K562 (cell line): ENCODE measurements around the gene SH3RF1. TPM values are rescaled to one million over a fixed set of nuclear protein-coding genes. Genes with fewer than 3 reads are reported as not detected.

Source experiments
- ATAC-seq: fragments of 200-7000 bp; cut with Tn5 transposase; 3 replicates; pipeline ENCODE4 v1.9.1; 2020; ENCODE audit warnings: moderate library complexity
- BruUV-seq: library from RNA; stranded (reverse); fragments of 400-500 nt; replicated peaks from 2 replicates; lab custom pipeline; 2021; lab: Mats Ljungman, UMichigan
- CTCF ChIA-PET: fragments of 300-600 bp; formaldehyde crosslinking; extraction: SDS; loops from one replicate; lab custom pipeline; 2021; ENCODE audit warnings: low intra/inter-chr PET ratio; lab: Yijun Ruan, JAX
- POLR2A ChIA-PET: fragments of 300-600, 350-650 bp; sonication (Branson Sonifier 250); formaldehyde crosslinking; extraction: SDS; loops from one replicate; lab custom pipeline; 2021; ENCODE audit warnings: antibody characterized with exemption, inconsistent platforms; lab: Yijun Ruan, JAX
- DNase-seq, 4 experiments: peaks; one replicate each; pipeline versions ENCODE4 v3.0.0 to v3.0.0-alpha.2; 2011 to 2018; ENCODE audit warnings: low spot score in 3 of 4, mixed read lengths in 3 of 4; ENCODE audit errors: extremely low read depth in 1 of 4
- FAIRE-seq: peaks from 2 replicates; lab custom pipeline; 2011; peaks lifted over from hg19 to GRCh38; lab: Jason Lieb, UNC
- H2AFZ ChIP-seq: 2 replicates; pipeline ENCODE4 v1.6.0; 2011; ENCODE audit warnings: low read depth, low read length, control low read depth, inconsistent platforms
- H3K27ac ChIP-seq: fragments of 200-600 bp; 3 replicates; pipeline ENCODE4 v1.8.0; 2011; ENCODE audit warnings: low read depth, mild to moderate bottlenecking, control low read depth, inconsistent platforms, low read length, moderate library complexity, mixed read lengths; ENCODE audit errors: extremely low read depth
- H3K27me3 ChIP-seq, 2 experiments: fragments of 300-600 bp in 1 of 2; 2 replicates in 1 of 2; 3 replicates in 1 of 2; pipeline versions ENCODE4 v1.6.0 to v1.8.0; 2011; ENCODE audit warnings: inconsistent platforms in 2 of 2, low read length in 2 of 2, mild to moderate bottlenecking in 1 of 2, mixed read lengths in 1 of 2, moderate library complexity in 1 of 2; ENCODE audit not compliant: control insufficient read depth in 2 of 2, insufficient read depth in 2 of 2
- H3K36me3 ChIP-seq: fragments of 300-600 bp; 3 replicates; pipeline ENCODE4 v1.8.0; 2011; ENCODE audit warnings: mild to moderate bottlenecking, low read length, inconsistent platforms; ENCODE audit not compliant: control insufficient read depth, insufficient read depth
- H3K4me1 ChIP-seq, 2 experiments: fragments of 200-600 bp in 1 of 2; replicated peaks in 1 of 2; 2 replicates in 1 of 2; 3 replicates in 1 of 2; pipeline versions ENCODE4 v1.5.1 to v1.8.0; 2011; ENCODE audit warnings: inconsistent platforms in 2 of 2, low read length in 2 of 2, mild to moderate bottlenecking in 1 of 2, mixed read lengths in 1 of 2, moderate library complexity in 1 of 2; ENCODE audit not compliant: control insufficient read depth in 2 of 2, insufficient read depth in 2 of 2
- H3K4me2 ChIP-seq: 2 replicates; pipeline ENCODE4 v1.6.1; 2011; ENCODE audit warnings: low read length, control low read depth, inconsistent platforms, mixed read lengths; ENCODE audit not compliant: insufficient read depth
- H3K4me3 ChIP-seq: fragments of 200-600 bp; sonication (generic), shearing (Covaris generic); 2 replicates; pipeline ENCODE4 v1.5.1; 2016; ENCODE audit warnings: control low read depth, inconsistent platforms
- H3K79me2 ChIP-seq: fragments of 200-600 bp; 3 replicates; pipeline ENCODE4 v1.8.0; 2011; ENCODE audit warnings: low read length, inconsistent platforms; ENCODE audit not compliant: control insufficient read depth, insufficient read depth
- H3K9ac ChIP-seq, 2 experiments: 2 replicates each; pipeline versions ENCODE4 v1.6.0 to v1.6.1; 2011; ENCODE audit warnings: low read depth in 2 of 2, low read length in 2 of 2, control low read depth in 1 of 2, inconsistent platforms in 1 of 2, mild to moderate bottlenecking in 1 of 2, mixed read lengths in 1 of 2; ENCODE audit not compliant: insufficient read depth in 1 of 2
- H3K9me1 ChIP-seq: one replicate; pipeline ENCODE4 v1.6.0; 2011; ENCODE audit warnings: inconsistent platforms, mild to moderate bottlenecking, low read length, moderate library complexity; ENCODE audit not compliant: control insufficient read depth, insufficient read depth
- H3K9me3 ChIP-seq: replicated peaks from 2 replicates; pipeline ENCODE4 v1.5.1; 2011; ENCODE audit warnings: low read depth, low read length, inconsistent platforms; ENCODE audit not compliant: control insufficient read depth, insufficient read depth
- H4K20me1 ChIP-seq: replicated peaks from 2 replicates; pipeline ENCODE4 v1.6.1; 2011; ENCODE audit warnings: low read length, inconsistent platforms, mixed read lengths; ENCODE audit not compliant: control insufficient read depth, insufficient read depth
- ATF3 ChIP-seq, 2 experiments: fragments of 450-650 bp in 1 of 2; sonication (generic) in 1 of 2; formaldehyde crosslinking in 1 of 2; IDR thresholded peaks in 1 of 2; conservative IDR thresholded peaks in 1 of 2; 2 replicates each; pipeline versions ENCODE4 v1.6.1 to v1.8.1; 2016 to 2023; ENCODE audit warnings: mild to moderate bottlenecking in 2 of 2, moderate library complexity in 2 of 2, inconsistent platforms in 1 of 2, missing genetic modification reagents in 1 of 2
- CEBPG ChIP-seq, 3 experiments: fragments of 200-800 bp in 1 of 3; sonication (Bioruptor generic) in 1 of 3; sonication (generic) in 1 of 3; formaldehyde crosslinking in 1 of 3; IDR thresholded peaks in 2 of 3; conservative IDR thresholded peaks in 1 of 3; 2 replicates each; pipeline versions ENCODE4 v1.6.1 to v1.8.0; 2016 to 2022; ENCODE audit warnings: missing compliant biosample characterization in 2 of 3, missing genetic modification characterization in 2 of 3, mild to moderate bottlenecking in 1 of 3, missing genetic modification reagents in 1 of 3
- HDAC8 ChIP-seq: fragments of 450-650 bp; IDR thresholded peaks from 2 replicates; pipeline ENCODE4 v1.6.1; 2016; ENCODE audit warnings: mild to moderate bottlenecking, missing genetic modification characterization, moderate library complexity, missing compliant biosample characterization
- MEIS2 ChIP-seq: fragments of 450-650 bp; IDR thresholded peaks from 2 replicates; pipeline ENCODE4 v1.6.1; 2014; ENCODE audit warnings: mild to moderate bottlenecking; ENCODE audit not compliant: partially characterized antibody
- RAD51 ChIP-seq: fragments of 450-650 bp; IDR thresholded peaks from 2 replicates; pipeline ENCODE4 v1.7.1; 2016; ENCODE audit warnings: low read depth, mild to moderate bottlenecking, borderline replicate concordance
- ZNF175 ChIP-seq: fragments of 200-800 bp; sonication (Bioruptor generic); IDR thresholded peaks from 2 replicates; pipeline ENCODE4 v1.6.1; 2016; ENCODE audit warnings: low read depth, mild to moderate bottlenecking, missing genetic modification characterization, missing compliant biosample characterization
- ZNF644 ChIP-seq: fragments of 200-800 bp; sonication (Bioruptor generic); IDR thresholded peaks from 2 replicates; pipeline ENCODE4 v1.6.1; 2016; ENCODE audit warnings: low read depth, missing genetic modification characterization, missing compliant biosample characterization
- WGBS: fragments of 100-300 bp; shearing (Covaris generic); methylation state at CpG from one replicate; pipeline ENCODE4 v1.1.6; 2016; ENCODE audit warnings: low coverage, mixed read lengths; ENCODE audit not compliant: insufficient coverage; ENCODE audit errors: missing lambda C conversion rate; 5-methylcytosine and 5-hydroxymethylcytosine counted together
- in situ Hi-C: fragments of 300-500 bp; cut with MboI; formaldehyde crosslinking; loops from 4 replicates; pipeline ENCODE4 v1.15.0; 2018; ENCODE audit warnings: inconsistent platforms, mixed read lengths
- intact Hi-C: fragments of 100-400 bp; cut with micrococcal nuclease; formaldehyde crosslinking; loops from 2 replicates; pipeline ENCODE4 v1.14.2; 2022
- polyA plus RNA-seq, 8 experiments: library from polyadenylated mRNA; depleted of rRNA in 4 of 8; stranded (reverse) in 5 of 8; unstranded in 3 of 8; fragments of >200 nt; fragmentation: Nextera tagmentation in 2 of 8; fragmentation: Illumina TruSeq in 1 of 8; extraction: Ambion mirVana in 2 of 8; extraction: Trizol in 1 of 8; gene quantifications; 2 replicates each; pipeline versions ENCODE4 v1.2.1 to v1.2.3, GENCODE V29; 2011 to 2014; ENCODE audit warnings: inconsistent platforms in 1 of 8, missing spikeins in 1 of 8
- total RNA-seq, 7 experiments: library from RNA; depleted of rRNA in 6 of 7; stranded (reverse); fragments of >200 nt in 6 of 7; fragmentation: Illumina TruSeq in 2 of 7; extraction: Trizol in 2 of 7; gene quantifications; 2 replicates each; pipeline versions ENCODE4 v1.2.1 to v1.2.3, GENCODE V29; 2011 to 2021; ENCODE audit warnings: low replicate concordance in 1 of 7

SH3RF1 gene
- total and polyA plus RNA-seq, 9 of the 15 experiments (the other 6 are each of a cell fraction or from before 2014, with no cell fraction given): 0.04 to 0.16 (median 0.11) TPM; not detected in 6

GRCh38 chr4:169128902-169129301 lies 141.9 kb downstream of the SH3RF1 start:
- H3K4me2 ChIP-seq: no peak overlapping the region
- in situ Hi-C loops (no loop called here), intact Hi-C loops (no loop called here)
- H3K9me1 ChIP-seq: no peaks in the 10 kb centered on the region
- 2% methylated on average over 3 of the region's 3 CpGs for WGBS
- ATAC-seq: peak; percentile 49; the same call in 2 of the 3 replicates
- H3K9me3 ChIP-seq: no peaks in the 10 kb centered on the region
- H2AFZ ChIP-seq: no peak overlapping the region
- FAIRE-seq: no peak
- no peaks in the 10 kb centered on the region for H4K20me1 ChIP-seq
- no peak for DNase-seq
- no peak overlapping the region for H3K4me3 ChIP-seq
- no TSS peak for BruUV-seq
- H3K27me3 ChIP-seq: no peaks in the 10 kb centered on the region
- H3K79me2 ChIP-seq: no peaks in the 10 kb centered on the region
- H3K9ac ChIP-seq: no peak overlapping the region
- TF ChIP-seq ATF3 (IDR thresholded peaks at IDR 0.05) (peak; percentile 43; the same call in 1 of the 2 replicates), ATF3 (CRISPR knock-in tag; conservative IDR thresholded peaks at IDR 0.05) (no peak), RAD51 (no peak), CEBPG (CRISPR knock-in tag; IDR thresholded peaks at IDR 0.05) (peak; percentile 41; the same call in 1 of the 2 replicates), CEBPG (tag; conservative IDR thresholded peaks at IDR 0.05 in 1 of 2, IDR thresholded peaks at IDR 0.05 in 1 of 2) (peak; percentile 74 to 90), MEIS2 (peak; percentile 21), ZNF644 (tag) (no peak), HDAC8 (tag) (no peak), ZNF175 (CRISPR knock-in tag) (peak; percentile 64; the same call in 1 of the 2 replicates)
- H3K36me3 ChIP-seq: no peaks in the 10 kb centered on the region
- no peak overlapping the region for H3K27ac ChIP-seq
- CTCF ChIA-PET: no interaction called here
- POLR2A ChIA-PET: no interaction called here
- H3K4me1 ChIP-seq: no peaks in the 10 kb centered on the region
